Ovary (tissue), 9 donors: Measurements from ENCODE around the gene ACER3. TPM values are rescaled to one million over a fixed set of nuclear protein-coding genes. Genes with fewer than 3 reads are reported as not detected.

ENCODE experiments used
- DNase-seq, 5 donors: peaks; one replicate each; pipeline ENCODE4 v3.0.0-alpha.2; 2019 to 2020
- H3K27ac ChIP-seq, 2 donors: fragments of 200-600 bp; one replicate each; pipeline versions ENCODE4 v1.5.1 to v1.8.0; 2019 to 2022
- H3K27me3 ChIP-seq: fragments of 200-600 bp; one replicate; pipeline ENCODE4 v1.8.0; 2022
- H3K36me3 ChIP-seq: fragments of 200-600 bp; sonication (generic); one replicate; pipeline ENCODE4 v1.5.1; 2019
- H3K4me1 ChIP-seq: one replicate; pipeline ENCODE4 v1.8.1; 2013; ENCODE audit warnings: mild to moderate bottlenecking, moderate library complexity; ENCODE audit not compliant: insufficient read depth
- H3K4me3 ChIP-seq: fragments of 200-600 bp; sonication (generic); one replicate; pipeline ENCODE4 v1.5.1; 2017
- H3K9me3 ChIP-seq, 2 donors: fragments of 200-600 bp in 1 of 2; sonication (generic) in 1 of 2; one replicate each; pipeline versions ENCODE4 v1.5.1 to v1.8.1; 2013 to 2019; ENCODE audit warnings: mild to moderate bottlenecking in 1 of 2, moderate library complexity in 1 of 2
- EP300 ChIP-seq: sonication (generic); formaldehyde crosslinking; IDR thresholded peaks from one replicate; pipeline ENCODE4 v1.6.1; 2017; ENCODE audit warnings: antibody characterized with exemption
- POLR2A ChIP-seq: fragments of 450-650 bp; IDR thresholded peaks from one replicate; pipeline ENCODE4 v1.6.1; 2017; ENCODE audit warnings: antibody characterized with exemption, mild to moderate bottlenecking, moderate library complexity
- WGBS, 3 donors: extraction: QIAGEN DNeasy Blood & Tissue Kit in 1 of 3; methylation state at CpG; one replicate each; pipeline versions ENCODE4 v1.1.5 to v1.1.7; 2013 to 2017; 5-methylcytosine and 5-hydroxymethylcytosine counted together
- intact Hi-C, 4 donors: fragments of 100-400 bp; cut with DNase I; formaldehyde crosslinking; loops; one replicate each; pipeline versions ENCODE4 v1.11.0 to v1.15.1; 2022 to 2023
- polyA plus RNA-seq, 2 donors: library from polyadenylated mRNA; stranded (reverse); fragments of 200-250 nt in 1 of 2; fragments of 350-450 nt in 1 of 2; fragmentation: Illumina TruSeq in 1 of 2; extraction: RNeasy Lipid Tissue Mini Kit (QIAGEN cat#74804) in 1 of 2; gene quantifications; one replicate each; pipeline ENCODE4 v1.2.3, GENCODE V29; 2013 to 2014
- total RNA-seq, 7 donors: library from RNA; depleted of rRNA in 2 of 7; stranded (reverse); fragments of >200 nt in 2 of 7; fragmentation: NEBNext Ultra II Directional in 3 of 7; extraction: Animal tissue kit (Norgen Biotek cat#: 25700) in 3 of 7; gene quantifications; one replicate each; pipeline versions ENCODE4 v1.1.0 to v1.2.4, GENCODE V29; 2016 to 2023
- TF ChIP-seq, protein P1 (sequence below), 3 donors: fragments of 450-650 bp in 2 of 3; fragments of 200-600 bp in 1 of 3; IDR thresholded peaks; one replicate each; pipeline versions ENCODE4 v1.5.1 to v1.8.0; 2016 to 2022; ENCODE audit warnings: antibody characterized with exemption in 3 of 3, mild to moderate bottlenecking in 1 of 3
- donor health status: DM: no; HTN: no; CAD: no; lungs with moderate emphysema.
- donor health status: DM: no; HTN: no; CAD: no.
- donor health status: Bipolar disorder and iron deficiency.
- donor health status: DM: yes; HTN: yes; CAD: no.
- donor health status: DM: no; HTN: no; CAD: no.
- donor health status: DM: yes; HTN: yes; CAD: no.

Gene ACER3
- total and polyA plus RNA-seq, 9 donors = 2.4 to 20.7 (median 8.4) TPM

DNA sequence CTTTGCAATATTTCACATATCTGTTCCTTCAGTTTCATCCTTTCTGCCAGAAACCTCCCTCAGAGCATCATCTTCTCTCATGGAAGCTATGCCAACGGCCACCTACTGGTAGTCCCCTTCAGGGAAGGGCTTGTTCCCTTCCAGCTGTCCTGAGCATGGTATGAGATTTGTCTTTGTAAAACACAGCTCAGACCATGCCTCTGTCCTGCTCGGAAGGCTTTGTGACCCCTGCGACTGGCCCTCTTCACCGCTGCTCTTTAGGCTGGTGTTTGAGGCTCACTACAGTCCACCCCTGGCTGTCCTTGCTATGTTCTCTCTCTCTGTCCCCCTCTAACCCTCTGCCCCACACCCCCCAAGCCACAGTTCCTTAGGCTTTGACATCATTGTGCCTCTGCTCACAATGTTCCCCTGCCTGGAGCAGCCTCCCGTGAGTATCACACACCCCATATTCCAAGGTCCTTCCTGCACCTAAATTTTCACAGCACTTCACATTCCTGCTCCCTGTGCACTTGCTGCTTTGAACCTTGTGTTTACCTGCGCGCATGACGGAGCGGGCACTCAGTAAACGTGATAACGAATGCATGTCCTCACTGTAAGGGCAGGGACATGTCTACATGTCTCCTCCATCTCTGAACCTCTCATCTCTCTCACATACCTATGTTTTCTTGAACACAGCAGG lies 24.0 kb upstream of the ACER3 start:
- no peaks in the 10 kb centered on the region for H3K4me1 ChIP-seq
- no peak for DNase-seq
- no peaks in the 10 kb centered on the region for H3K9me3 ChIP-seq
- H3K27me3 ChIP-seq = no peaks in the 10 kb centered on the region
- H3K27ac ChIP-seq = no peak overlapping the region
- H3K36me3 ChIP-seq = no peaks in the 10 kb centered on the region
- TF ChIP-seq POLR2A = no peak
- TF ChIP-seq, protein P1, sequence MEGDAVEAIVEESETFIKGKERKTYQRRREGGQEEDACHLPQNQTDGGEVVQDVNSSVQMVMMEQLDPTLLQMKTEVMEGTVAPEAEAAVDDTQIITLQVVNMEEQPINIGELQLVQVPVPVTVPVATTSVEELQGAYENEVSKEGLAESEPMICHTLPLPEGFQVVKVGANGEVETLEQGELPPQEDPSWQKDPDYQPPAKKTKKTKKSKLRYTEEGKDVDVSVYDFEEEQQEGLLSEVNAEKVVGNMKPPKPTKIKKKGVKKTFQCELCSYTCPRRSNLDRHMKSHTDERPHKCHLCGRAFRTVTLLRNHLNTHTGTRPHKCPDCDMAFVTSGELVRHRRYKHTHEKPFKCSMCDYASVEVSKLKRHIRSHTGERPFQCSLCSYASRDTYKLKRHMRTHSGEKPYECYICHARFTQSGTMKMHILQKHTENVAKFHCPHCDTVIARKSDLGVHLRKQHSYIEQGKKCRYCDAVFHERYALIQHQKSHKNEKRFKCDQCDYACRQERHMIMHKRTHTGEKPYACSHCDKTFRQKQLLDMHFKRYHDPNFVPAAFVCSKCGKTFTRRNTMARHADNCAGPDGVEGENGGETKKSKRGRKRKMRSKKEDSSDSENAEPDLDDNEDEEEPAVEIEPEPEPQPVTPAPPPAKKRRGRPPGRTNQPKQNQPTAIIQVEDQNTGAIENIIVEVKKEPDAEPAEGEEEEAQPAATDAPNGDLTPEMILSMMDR (IDR thresholded peaks at IDR 0.05) = no peak
- TF ChIP-seq EP300 = no peak
- 72 to 76% (median 72%) methylated on average over 11 of the region's 11 CpGs for WGBS, 3 donors
- no peak overlapping the region for H3K4me3 ChIP-seq
- intact Hi-C loops = no loop called here

DNA sequence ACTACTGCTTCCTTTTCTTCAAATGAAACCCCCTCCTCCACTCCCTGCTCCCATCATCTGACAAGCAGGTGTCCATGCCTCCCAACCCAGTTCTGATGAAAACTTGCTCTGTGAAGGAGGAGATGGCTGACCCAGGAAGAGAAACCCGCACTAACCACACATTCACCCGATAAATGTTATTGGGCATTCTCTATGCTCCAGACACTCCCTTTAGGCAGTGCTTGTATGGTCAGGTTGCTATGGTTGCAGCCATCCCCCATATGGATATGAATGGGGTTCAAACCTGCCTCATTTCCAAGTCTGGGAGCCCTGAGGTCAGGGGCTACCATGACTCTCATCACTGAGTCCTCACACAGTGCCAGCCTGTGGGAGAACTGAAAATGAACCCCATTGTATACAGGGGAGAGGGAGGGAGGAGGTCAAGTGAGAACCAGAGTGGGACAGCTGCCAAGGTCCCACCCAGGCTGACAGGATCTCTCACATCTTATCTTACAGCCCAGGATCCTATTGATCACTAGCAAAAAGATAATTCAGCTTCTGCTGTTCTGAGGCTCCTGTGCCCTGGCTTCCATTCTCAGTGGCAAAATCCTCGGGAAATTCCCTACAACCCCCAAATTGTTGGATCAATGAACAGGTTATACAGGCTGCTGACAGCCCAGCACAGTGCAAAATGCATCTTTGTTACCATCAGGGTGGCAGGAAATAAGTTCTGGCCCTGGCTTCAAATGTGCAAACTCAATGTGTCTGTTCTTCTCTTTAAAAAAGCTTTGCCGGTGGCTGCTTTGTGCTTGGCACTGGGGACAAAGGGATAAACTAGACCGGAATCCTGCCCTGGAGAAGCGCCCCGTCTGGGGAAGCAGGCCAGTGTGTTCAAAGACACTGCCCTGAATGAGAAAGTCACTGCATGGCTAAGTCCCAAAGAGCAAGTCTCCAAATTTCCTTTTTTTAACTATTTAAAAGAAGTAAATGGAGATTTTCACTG lies 22.7 kb upstream of the ACER3 start:
- Histone ChIP-seq H3K36me3 (no peaks in the 10 kb centered on the region), H3K4me1 (no peaks in the 10 kb centered on the region), H3K9me3 (no peaks in the 10 kb centered on the region), H3K4me3 (no peak overlapping the region), H3K27me3 (no peaks in the 10 kb centered on the region), H3K27ac (no peak overlapping the region)
- 65 to 77% (median 69%) methylated on average over 7 of the region's 7 CpGs for WGBS, 3 donors
- DNase-seq = no peak
- TF ChIP-seq, protein P1 (IDR thresholded peaks at IDR 0.05) = no peak
- no peak for TF ChIP-seq POLR2A
- TF ChIP-seq EP300 = no peak
- intact Hi-C loops = no loop called here

GRCh38 chr11:76838678-76839068 lies 22.0 kb upstream of the ACER3 start:
- H3K9me3 ChIP-seq = no peaks in the 10 kb centered on the region
- H3K27me3 ChIP-seq = no peaks in the 10 kb centered on the region
- TF ChIP-seq POLR2A (no peak), EP300 (no peak)
- TF ChIP-seq, protein P1 (IDR thresholded peaks at IDR 0.05) = no peak
- no peak overlapping the region for H3K4me3 ChIP-seq
- 43 to 50% (median 43%) methylated on average over 3 of the region's 3 CpGs for WGBS, 3 donors
- no peak overlapping the region for H3K27ac ChIP-seq
- intact Hi-C loops = no loop called here
- DNase-seq = peak in 3 of 5 donors; percentile 14 to 44 (median 32)
- H3K4me1 ChIP-seq = no peaks in the 10 kb centered on the region
- H3K36me3 ChIP-seq = no peaks in the 10 kb centered on the region

DNA sequence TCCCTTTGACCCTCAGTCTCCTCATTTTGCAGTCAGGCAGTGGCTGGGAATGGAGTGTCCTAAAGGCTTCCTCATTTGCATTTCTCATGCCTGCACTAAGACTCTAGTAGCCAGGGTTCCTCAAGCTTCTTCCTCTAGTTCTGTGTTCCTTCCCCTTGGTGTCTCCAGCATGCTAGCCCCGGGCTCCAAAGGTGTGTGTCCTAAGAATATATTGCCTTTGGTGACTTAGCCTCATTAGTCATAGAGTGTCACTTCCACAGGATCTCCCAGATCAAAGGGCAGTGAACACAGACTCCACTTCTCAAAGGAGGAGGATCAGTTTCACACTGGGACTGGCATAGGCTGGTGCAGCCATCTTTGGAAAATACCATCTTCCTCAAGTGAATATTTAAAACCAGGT lies 21.4 kb upstream of the ACER3 start:
- intact Hi-C loops = no loop called here
- H3K36me3 ChIP-seq = no peaks in the 10 kb centered on the region
- DNase-seq = no peak
- H3K4me1 ChIP-seq = no peaks in the 10 kb centered on the region
- H3K4me3 ChIP-seq = no peak overlapping the region
- H3K27me3 ChIP-seq = no peaks in the 10 kb centered on the region
- TF ChIP-seq EP300 (no peak), POLR2A (no peak)
- TF ChIP-seq, protein P1 (IDR thresholded peaks at IDR 0.05) = no peak
- no peaks in the 10 kb centered on the region for H3K9me3 ChIP-seq
- 7 to 22% (median 17%) methylated on average over 1 of the region's 1 CpG for WGBS, 3 donors
- no peak overlapping the region for H3K27ac ChIP-seq
